Measurements from ENCODE around the gene HOXD8. TPM values are rescaled to one million over a fixed set of nuclear protein-coding genes. Genes with fewer than 3 reads are reported as not detected.

Gene HOXD8
- total RNA-seq: 1.7 TPM

DNA sequence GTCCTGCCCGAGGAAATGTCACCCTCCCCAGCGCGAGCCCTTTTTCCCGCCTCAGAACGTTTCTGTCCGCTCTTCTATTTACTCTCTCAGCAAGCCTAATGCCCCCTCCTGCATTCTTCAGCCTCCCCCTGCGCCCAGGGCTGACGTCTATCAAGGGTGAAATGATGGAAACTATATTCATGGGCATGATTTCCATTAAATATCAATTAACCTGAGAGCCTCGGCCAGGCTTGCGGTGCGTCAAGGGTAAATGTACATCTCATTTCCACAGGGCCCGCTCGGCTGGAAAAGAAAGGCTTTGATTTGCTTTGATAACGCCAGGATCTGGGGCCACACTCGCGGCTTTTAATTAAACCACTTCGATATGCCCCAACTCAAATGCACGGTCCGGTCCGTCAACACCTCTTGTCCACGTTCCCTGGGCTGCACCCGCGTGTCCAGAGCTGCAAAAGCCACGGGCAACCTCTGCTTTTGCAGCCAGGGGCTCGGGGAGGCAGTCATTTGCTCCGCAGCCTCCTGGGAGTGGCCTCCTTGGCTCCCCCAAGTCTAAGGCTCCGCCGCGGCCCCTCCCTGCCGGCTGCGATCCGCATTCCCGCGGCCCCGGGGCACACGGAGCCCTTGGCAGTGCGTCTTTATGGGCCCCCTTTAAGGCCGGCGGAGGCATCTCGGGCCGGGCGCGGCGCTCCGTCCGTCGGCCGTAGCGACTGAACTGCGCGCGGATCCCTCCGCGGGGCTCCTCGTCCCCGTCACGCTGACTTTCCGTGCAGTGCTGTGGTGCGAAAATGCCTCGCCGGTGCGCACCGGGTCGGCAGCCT lies at the start of gene HOXD8:
HOXD8 (plus strand) TSS at position 724 of the 815 bp plus-strand sequence. CDS start 662 bp downstream, outside the sequence.
- no peak for DNase-seq (ENCODE audit: low spot score)

GRCh38 chr2:176079831-176080539 lies 49.5 kb upstream of the HOXD8 start:
- no peak for DNase-seq (ENCODE audit: low spot score)

DNA sequence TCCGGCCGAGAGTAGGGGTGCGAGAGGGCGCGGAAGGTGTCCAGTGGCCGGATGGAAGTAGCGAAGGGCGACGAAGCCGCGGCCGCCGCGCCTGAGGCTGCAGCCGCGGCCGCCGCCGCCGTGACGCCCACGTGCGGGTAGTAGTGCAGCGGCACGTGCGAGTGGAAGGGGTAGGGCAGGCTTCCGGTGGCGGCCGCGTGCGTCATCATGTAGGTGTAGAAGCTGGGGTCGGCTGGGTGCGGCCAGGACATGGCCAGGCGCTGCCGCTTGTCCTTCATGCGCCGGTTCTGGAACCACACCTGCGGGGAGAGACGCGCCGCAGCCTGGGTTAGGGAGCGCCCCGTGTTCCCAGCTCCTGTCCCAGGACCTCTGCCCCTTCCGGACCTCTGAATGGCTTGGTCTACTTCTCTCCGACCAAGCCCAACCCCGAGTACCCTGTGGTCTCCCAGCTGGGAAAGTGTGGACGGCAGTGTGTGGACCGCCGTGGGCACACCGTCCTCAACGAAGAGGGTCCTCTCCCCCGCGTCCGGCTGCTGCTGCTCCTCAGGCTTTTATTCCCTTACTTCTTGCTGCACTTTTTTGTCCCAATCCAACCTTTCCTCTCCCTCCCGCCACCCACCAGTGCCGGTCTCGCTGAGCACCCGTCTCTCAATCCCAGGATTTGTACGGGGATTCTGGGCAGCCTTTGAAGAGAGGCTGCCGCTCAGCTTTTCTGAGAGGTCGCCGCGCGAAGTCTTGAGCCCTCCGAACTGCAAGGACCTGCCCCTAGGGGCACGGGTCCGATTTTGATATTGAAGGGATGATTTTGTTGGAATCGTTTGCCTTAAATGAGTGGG lies 48.7 kb upstream of the HOXD8 start:
- no peak for DNase-seq (ENCODE audit: low spot score)

DNA sequence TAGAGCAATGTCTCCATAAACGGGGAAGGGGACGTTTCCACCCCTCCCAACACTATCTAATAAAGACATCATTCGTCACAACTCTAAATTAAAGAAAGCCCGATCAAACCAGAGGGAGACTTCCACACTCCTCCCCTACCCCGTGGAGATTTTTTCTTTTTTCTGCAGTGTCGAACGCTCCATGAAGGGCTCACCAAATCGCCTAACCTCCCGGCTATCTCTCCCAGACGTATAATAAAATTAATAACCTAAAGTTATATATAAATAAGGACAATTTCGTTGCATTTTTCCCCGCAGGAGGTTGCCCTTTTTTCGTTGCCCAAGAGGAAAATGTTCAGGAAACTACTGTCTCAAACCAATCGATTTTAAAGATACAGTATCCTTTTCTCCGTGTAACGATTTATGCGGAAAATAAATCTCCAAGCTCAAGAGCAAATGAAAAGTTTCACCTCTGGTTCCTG lies 48.1 kb upstream of the HOXD8 start:
- no peak for DNase-seq (ENCODE audit: low spot score)

DNA sequence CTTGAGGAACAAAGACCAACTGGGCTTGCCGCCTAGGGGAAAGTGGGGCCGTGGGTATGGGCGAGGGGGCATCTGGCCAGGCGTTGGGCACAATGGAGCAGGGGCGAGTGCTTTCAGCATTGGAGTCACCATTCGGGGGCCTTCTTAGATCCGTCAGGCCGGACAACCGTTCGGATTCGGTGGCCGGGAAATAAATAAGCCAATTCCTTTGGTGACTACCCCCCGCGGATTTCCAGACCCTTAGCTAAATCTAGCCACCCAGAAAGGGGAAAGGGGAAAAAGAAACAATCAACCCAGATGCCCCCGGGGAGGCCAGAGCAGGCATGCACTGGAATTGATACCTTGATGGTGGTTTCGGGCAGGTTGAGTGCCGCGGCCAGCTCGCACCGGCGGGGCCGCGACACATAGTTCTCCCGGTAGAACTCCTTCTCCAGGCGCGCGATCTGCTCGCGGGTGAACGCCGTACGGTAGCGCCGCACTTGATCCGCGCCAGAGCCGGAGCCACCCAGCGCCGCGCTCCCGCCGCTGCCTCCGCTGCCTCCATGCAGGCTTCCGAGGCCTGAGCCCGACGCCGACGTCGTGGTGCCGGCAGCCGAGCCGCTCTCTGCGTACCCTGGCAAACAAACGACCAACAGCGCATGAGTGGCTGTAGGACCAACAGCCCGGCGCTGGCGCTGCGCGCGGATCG lies 47.5 kb upstream of the HOXD8 start:
- no peak for DNase-seq (ENCODE audit: low spot score)

DNA sequence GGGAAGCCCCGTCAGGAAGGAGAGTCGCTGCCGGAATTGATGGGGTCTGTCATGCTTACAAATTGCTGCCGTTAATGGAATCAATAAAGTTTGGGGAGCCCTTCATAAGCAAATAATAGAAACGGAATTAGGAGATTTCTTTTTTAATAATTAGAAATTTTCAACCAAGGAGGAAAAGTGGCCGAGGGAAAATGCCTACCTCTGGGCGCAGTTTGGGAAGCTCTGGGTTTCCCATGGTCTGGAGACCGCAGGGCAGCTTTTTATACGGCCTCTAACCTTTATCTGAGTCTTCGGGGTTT lies 47.0 kb upstream of the HOXD8 start:
- DNase-seq (ENCODE audit: low spot score): no peak

- DNase-seq (ENCODE audit: low spot score): no peak
These were observed 46.4 kb upstream of the HOXD8 start for GRCh38 chr2:176082824-176083751.

GRCh38 chr2:176083796-176084261 lies 45.7 kb upstream of the HOXD8 start, which contains the start of gene EVX2:
Gene EVX2 (minus strand): TSS chr2:176083962. CDS start chr2:176083776, 186 bp downstream.
- DNase-seq (ENCODE audit: low spot score): no peak

- DNase-seq (ENCODE audit: low spot score): no peak
These were observed 44.8 kb upstream of the HOXD8 start for GRCh38 chr2:176084611-176085119.

GRCh38 chr2:176085120-176085788 lies 44.3 kb upstream of the HOXD8 start:
- DNase-seq (ENCODE audit: low spot score): no peak

GRCh38 chr2:176085861-176086771 lies 43.4 kb upstream of the HOXD8 start:
- no peak for DNase-seq (ENCODE audit: low spot score)

GRCh38 chr2:176087330-176088047 lies 42.0 kb upstream of the HOXD8 start:
- DNase-seq (ENCODE audit: low spot score): no peak

DNA sequence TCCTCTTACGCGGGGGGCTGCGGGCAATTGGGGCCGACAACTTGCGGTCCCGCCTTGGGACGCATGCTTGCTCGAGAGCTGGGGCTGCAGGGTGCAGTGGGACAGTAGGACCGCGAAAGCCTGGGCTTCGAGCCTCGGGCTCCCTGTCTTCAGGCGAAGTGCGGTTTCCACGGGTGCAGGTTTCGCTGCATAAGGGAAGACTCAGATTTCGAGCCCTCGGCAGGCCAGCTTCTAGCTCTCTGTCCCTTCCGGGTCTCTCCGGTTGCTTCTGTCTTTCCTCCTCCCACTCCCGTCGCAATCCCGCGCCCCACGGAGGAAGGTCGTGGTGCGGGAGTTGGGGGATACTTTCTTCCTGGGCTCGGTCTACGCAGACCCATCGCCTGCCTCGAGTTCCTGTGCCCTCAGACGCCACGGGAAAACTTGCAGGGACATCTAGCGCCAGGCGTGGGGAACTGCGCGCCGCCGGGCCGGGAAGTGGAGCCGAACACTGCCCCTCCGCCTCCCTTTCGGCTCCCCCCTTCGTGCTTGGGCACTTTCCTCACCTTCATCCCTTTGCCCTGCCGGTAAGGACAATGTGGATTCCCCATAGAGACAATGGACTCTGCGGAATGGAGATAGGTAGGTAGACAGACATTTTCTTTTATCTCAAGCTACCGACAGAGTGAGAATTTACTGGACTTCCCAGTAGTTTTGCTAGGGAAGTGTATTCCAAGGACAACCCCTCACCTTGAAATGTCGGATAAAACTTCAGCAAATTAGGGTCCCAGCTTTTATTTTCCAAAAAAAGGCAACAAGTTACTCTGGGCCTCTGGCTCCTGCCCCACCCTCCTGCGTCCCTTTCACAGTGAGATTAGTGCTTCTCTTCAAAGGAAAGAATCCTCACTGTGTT lies 41.2 kb upstream of the HOXD8 start:
- peak; percentile 47 for DNase-seq (ENCODE audit: low spot score)

DNA sequence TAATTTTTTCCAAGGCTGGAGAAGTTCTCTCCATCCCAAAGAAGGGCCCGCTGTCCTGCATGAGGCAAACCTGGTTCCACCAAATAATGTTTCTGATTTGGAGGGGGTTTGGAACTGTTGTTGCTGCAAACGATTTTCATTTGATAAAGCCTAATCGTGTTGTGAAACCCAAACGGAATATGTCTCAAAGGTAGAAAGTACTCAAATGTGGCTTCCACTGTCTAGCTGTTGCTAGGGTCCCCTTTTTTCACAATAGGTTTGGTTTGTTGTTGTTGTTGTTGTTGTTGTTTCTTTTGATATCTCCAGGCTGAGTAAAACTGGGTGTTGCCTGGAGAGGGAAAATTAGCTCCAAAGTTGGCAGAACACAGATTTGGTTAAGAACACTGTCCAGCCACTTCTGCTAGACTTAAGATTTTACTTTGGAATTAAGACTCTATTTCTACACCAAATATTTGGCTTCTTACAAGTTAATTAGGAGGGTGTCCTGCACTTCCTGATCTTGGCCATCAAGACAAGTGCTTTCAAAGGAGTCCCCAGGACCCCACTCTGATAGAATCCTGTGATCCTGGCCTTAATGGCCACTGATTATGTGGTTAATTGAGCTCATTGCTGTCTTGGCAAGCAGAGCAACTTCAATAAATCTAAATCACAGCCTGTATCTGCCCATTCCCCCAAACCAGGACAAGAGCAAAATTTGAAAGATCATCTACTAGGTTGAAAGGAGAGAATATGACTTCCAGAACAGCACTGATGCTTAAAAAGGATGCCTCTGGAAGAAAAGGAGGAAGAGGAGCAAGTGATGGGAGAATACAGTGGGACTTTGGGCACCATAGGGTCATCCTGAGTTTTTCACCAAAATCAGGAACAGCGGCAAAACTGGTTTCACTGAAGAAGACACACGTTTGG lies 40.3 kb upstream of the HOXD8 start:
- DNase-seq (ENCODE audit: low spot score): no peak

DNA sequence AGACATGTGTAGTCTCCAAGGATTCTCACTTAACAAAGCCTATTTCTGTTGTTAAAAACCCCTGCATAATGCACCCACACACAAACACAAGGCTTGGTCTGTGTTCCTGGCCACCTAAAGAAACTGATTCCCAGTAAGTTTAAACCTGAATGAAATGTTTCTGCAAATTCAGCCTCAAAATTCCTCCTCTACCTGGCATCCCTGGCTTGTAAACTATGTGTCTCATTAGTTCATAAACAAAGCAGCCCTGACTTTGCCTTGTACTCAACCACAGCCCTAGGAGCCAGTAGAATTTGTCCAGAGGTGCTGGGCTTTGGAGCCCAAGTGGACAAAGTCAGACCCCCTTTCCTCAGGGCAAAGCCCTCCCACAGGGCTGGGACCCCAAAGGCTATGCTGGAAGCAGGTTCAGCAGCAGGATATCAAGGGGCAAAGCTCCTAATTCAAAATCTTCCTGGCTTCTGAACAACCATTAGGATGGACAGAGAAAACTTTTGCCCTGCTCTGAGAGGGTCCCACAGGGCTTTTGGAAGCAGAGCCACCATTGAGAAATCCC lies 39.6 kb upstream of the HOXD8 start:
- no peak for DNase-seq (ENCODE audit: low spot score)
